ENCODE results near the gene CHD8. TPM values are rescaled to one million over a fixed set of nuclear protein-coding genes. Genes with fewer than 3 reads are reported as not detected.

The CHD8 gene
- total and polyA plus RNA-seq, 10 of the 15 experiments (the other 5 are each of a cell fraction or from before 2014, with no cell fraction given) = 20.2 to 79.5 (median 35.5) TPM

DNA sequence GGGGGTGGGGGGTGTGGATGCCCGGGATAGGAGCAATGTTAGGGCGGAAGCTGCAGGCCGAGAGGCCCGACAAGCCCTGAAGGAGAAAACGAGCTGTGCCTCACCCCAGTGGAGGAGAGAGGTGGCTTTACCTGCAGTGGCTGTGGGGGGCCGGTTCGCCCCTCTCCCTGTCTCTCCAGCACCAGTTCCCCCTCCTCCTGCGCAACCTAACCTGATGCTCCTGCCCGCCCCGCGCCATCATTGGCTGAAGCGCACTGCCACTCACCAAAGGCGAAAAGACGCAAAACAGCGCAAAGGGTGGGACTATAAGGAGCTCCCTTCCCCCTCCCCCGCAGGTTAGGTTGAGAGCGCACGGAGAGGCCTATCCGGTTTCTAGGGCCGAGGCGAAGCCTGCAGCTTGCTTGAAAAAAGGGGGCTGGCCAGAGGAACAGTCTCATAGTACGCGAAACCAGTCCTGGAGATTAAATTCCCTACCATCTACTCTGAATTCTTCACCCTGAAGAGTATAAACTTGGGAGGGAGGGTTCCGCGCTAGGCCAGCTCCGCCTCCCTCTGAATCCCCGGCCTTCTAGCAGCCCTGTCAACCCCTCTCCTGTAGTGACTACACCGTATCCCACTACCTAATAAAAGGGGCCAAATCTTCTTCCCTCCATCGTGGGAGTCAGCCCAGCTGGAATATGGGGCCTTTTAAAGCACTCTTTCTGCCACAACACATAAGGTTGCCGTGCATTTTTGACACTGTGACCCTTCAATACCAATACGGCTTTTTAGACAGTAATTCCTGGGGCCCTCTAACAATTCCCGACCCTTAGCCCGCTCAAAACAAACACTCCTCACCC, 18.6 kb downstream of the CHD8 start:
- Histone ChIP-seq H3K79me2 (ENCODE audit: control insufficient read depth, insufficient read depth, low read length) (peaks cover 67% of the 10 kb centered on the region), H3K36me3 (ENCODE audit: control insufficient read depth in 2 of 2, insufficient read depth in 2 of 2, low read length in 1 of 2) (no peaks in the 10 kb centered on the region; a peak in 1 of 4 replicates), H4K20me1 (ENCODE audit: control insufficient read depth, insufficient read depth) (no peaks in the 10 kb centered on the region), H3K4me3 (peak overlapping the region; percentile 78), H3K27me3 (replicated peaks in 1 of 2; ENCODE audit: control insufficient read depth in 2 of 2, insufficient read depth in 2 of 2, low read length in 1 of 2) (no peaks in the 10 kb centered on the region), H2AFZ (ENCODE audit: control insufficient read depth, low read depth, low read length) (peak overlapping the region; percentile 84), H3K4me1 (ENCODE audit: control insufficient read depth, insufficient read depth, low read length) (peaks cover 2% of the 10 kb centered on the region; the same call in 1 of the 2 replicates), H3K9me3 (replicated peaks; ENCODE audit: control insufficient read depth, insufficient read depth, low read length) (no peaks in the 10 kb centered on the region), H3K27ac (ENCODE audit: control insufficient read depth, insufficient read depth) (peak overlapping the region; percentile 79), H3K9ac (ENCODE audit: control insufficient read depth, insufficient read depth, low read length) (peak overlapping the region; percentile 93), H3K4me2 (ENCODE audit: control insufficient read depth, insufficient read depth) (peak overlapping the region; percentile 95)
- ATAC-seq (peak; percentile 99), FAIRE-seq (peak; percentile 95), DNase-seq (ENCODE audit: low read depth, low spot score) (peak; percentile 94)
- CTCF ChIA-PET = interaction anchor here (0.5 to 4.4 kb wide), 14 partner anchors 8 to 1620 kb away, joined by 3 to 38 read pairs (median 3); partner anchors contain the start of genes CHD8 and METTL3
- WGBS (ENCODE audit: insufficient coverage, insufficient replicate concordance, low lambda C conversion rate, missing lambda C conversion rate) = 6% methylated on average over 33 of the region's 33 CpGs
- BruUV-seq (replicated peaks) = TSS peak; percentile 85
- intact Hi-C loops (cut with micrococcal nuclease; ENCODE audit: unreplicated experiment) = loop anchor here (1.0 to 5.0 kb wide), 3 partner anchors 19 to 50 kb away; partner anchors contain the start of genes CHD8 and RAB2B
- SMC1A ChIA-PET (ENCODE audit: uncharacterized antibody, unreplicated experiment) = interaction anchor here (0.7 to 2.8 kb wide), 16 partner anchors 8 to 74 kb away, joined by 3 to 23 read pairs (median 4); partner anchors contain the start of genes CHD8, METTL3 and SUPT16H
- RAD21 ChIA-PET (ENCODE audit: unreplicated experiment) = interaction anchor here (0.7 to 3.0 kb wide), 11 partner anchors 10 to 214 kb away, joined by 3 to 46 read pairs (median 5); partner anchors contain the start of genes CHD8 and SALL2
- POLR2A ChIA-PET = interaction anchor here (0.5 to 4.2 kb wide), 15 partner anchors 9 to 360 kb away, joined by 3 to 82 read pairs (median 5); partner anchors contain the start of genes CHD8, METTL3, RAB2B and SALL2
- in situ Hi-C loops (cut with MboI) = no loop called here
- TF ChIP-seq SIX5 (IDR thresholded peaks at IDR 0.05; ENCODE audit: low read depth, low read length, severe bottlenecking) (peak; percentile 21), POLR2A (IDR thresholded peaks at IDR 0.05; ENCODE audit: low read depth, low read length) (peak; percentile 90), CEBPB (IDR thresholded peaks at IDR 0.05; ENCODE audit: borderline replicate concordance in 1 of 2, low read depth in 2 of 2, low read length in 2 of 2) (no peak), SMC3 (IDR thresholded peaks at IDR 0.05; ENCODE audit: borderline replicate concordance, low read length) (peak; percentile 18; the same call in 1 of the 2 replicates), POU2F2 (IDR thresholded peaks at IDR 0.05; ENCODE audit: borderline replicate concordance, low read depth, low read length) (peak; percentile 91), HDAC2 (IDR thresholded peaks at IDR 0.05) (no peak), EED (IDR thresholded peaks at IDR 0.05; ENCODE audit: low read depth) (no peak), MTA3 (IDR thresholded peaks at IDR 0.05; ENCODE audit: borderline replicate concordance, low read length) (peak; percentile 47; the same call in 1 of the 2 replicates), RUNX3 (IDR thresholded peaks at IDR 0.05; ENCODE audit: low read length) (peak; percentile 55; the same call in 1 of the 2 replicates), POLR2AphosphoS5 (IDR thresholded peaks at IDR 0.05; ENCODE audit: low read length) (peak; percentile 91), ZNF274 (IDR thresholded peaks at IDR 0.05; ENCODE audit: insufficient read depth, insufficient read length) (no peak), MEF2A (IDR thresholded peaks at IDR 0.05; ENCODE audit: insufficient read depth, low read depth, low read length) (no peak), SP1 (IDR thresholded peaks at IDR 0.05; ENCODE audit: low read depth, low read length) (peak; percentile 97), NR2C1 (IDR thresholded peaks at IDR 0.05) (no peak), TCF7 (IDR thresholded peaks at IDR 0.05; ENCODE audit: borderline replicate concordance) (no peak)
- TF ChIP-seq, protein P1, sequence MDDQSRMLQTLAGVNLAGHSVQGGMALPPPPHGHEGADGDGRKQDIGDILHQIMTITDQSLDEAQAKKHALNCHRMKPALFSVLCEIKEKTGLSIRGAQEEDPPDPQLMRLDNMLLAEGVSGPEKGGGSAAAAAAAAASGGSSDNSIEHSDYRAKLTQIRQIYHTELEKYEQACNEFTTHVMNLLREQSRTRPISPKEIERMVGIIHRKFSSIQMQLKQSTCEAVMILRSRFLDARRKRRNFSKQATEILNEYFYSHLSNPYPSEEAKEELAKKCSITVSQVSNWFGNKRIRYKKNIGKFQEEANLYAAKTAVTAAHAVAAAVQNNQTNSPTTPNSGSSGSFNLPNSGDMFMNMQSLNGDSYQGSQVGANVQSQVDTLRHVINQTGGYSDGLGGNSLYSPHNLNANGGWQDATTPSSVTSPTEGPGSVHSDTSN (IDR thresholded peaks at IDR 0.05; ENCODE audit: insufficient replicate concordance, low read depth, low read length) = peak; percentile 99
- TF ChIP-seq, protein P2, sequence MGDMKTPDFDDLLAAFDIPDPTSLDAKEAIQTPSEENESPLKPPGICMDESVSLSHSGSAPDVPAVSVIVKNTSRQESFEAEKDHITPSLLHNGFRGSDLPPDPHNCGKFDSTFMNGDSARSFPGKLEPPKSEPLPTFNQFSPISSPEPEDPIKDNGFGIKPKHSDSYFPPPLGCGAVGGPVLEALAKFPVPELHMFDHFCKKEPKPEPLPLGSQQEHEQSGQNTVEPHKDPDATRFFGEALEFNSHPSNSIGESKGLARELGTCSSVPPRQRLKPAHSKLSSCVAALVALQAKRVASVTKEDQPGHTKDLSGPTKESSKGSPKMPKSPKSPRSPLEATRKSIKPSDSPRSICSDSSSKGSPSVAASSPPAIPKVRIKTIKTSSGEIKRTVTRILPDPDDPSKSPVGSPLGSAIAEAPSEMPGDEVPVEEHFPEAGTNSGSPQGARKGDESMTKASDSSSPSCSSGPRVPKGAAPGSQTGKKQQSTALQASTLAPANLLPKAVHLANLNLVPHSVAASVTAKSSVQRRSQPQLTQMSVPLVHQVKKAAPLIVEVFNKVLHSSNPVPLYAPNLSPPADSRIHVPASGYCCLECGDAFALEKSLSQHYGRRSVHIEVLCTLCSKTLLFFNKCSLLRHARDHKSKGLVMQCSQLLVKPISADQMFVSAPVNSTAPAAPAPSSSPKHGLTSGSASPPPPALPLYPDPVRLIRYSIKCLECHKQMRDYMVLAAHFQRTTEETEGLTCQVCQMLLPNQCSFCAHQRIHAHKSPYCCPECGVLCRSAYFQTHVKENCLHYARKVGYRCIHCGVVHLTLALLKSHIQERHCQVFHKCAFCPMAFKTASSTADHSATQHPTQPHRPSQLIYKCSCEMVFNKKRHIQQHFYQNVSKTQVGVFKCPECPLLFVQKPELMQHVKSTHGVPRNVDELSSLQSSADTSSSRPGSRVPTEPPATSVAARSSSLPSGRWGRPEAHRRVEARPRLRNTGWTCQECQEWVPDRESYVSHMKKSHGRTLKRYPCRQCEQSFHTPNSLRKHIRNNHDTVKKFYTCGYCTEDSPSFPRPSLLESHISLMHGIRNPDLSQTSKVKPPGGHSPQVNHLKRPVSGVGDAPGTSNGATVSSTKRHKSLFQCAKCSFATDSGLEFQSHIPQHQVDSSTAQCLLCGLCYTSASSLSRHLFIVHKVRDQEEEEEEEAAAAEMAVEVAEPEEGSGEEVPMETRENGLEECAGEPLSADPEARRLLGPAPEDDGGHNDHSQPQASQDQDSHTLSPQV (IDR thresholded peaks at IDR 0.05) = no peak

All from GM12878 (cell line).